Lower lobe of right lung (tissue), 2 donors: ENCODE results near the gene SKOR1. TPM values are rescaled to one million over a fixed set of nuclear protein-coding genes. Genes with fewer than 3 reads are reported as not detected.
A peak's percentile ranks its signal among the peaks of the same experiment; 100 is the strongest.

Experiments used
- ATAC-seq, 2 donors: fragments of 200-7000 bp; cut with Tn5 transposase; one replicate each; pipeline ENCODE4 v1.9.1; 2020 to 2022; ENCODE audit warnings: mild to moderate bottlenecking in 2 of 2, moderate library complexity in 2 of 2
- DNase-seq: peaks from one replicate; pipeline ENCODE4 v3.0.0-alpha.2; 2020
- H3K27ac ChIP-seq: fragments of 200-600 bp; one replicate; pipeline ENCODE4 v1.8.0; 2022
- H3K27me3 ChIP-seq: fragments of 200-600 bp; one replicate; pipeline ENCODE4 v1.8.0; 2022; ENCODE audit warnings: low read depth
- H3K36me3 ChIP-seq: fragments of 200-600 bp; one replicate; pipeline ENCODE4 v1.8.0; 2022; ENCODE audit warnings: mild to moderate bottlenecking
- H3K4me1 ChIP-seq: fragments of 200-600 bp; one replicate; pipeline ENCODE4 v1.8.0; 2022
- H3K4me3 ChIP-seq: fragments of 200-600 bp; one replicate; pipeline ENCODE4 v1.8.0; 2022; ENCODE audit warnings: mild to moderate bottlenecking
- H3K9me3 ChIP-seq: fragments of 200-600 bp; one replicate; pipeline ENCODE4 v1.8.0; 2022
- intact Hi-C: fragments of 100-400 bp; cut with DNase I; formaldehyde crosslinking; loops from one replicate; pipeline ENCODE4 v1.11.0; 2022
- total RNA-seq: library from RNA; stranded (reverse); fragmentation: NEBNext Ultra II Directional; extraction: Animal tissue kit (Norgen Biotek cat#: 25700); gene quantifications from one replicate; pipeline ENCODE4 v1.2.1, GENCODE V29; 2021
- TF ChIP-seq, protein P1 (sequence below): fragments of 200-600 bp; IDR thresholded peaks from one replicate; pipeline ENCODE4 v1.8.0; 2022; ENCODE audit warnings: antibody characterized with exemption, mild to moderate bottlenecking
- donor health status: DM: no; HTN: yes; CAD: no; lungs with severe emphysema.

The SKOR1 gene
- total RNA-seq, 1 donor from 2014 or later = 0.41 TPM

DNA sequence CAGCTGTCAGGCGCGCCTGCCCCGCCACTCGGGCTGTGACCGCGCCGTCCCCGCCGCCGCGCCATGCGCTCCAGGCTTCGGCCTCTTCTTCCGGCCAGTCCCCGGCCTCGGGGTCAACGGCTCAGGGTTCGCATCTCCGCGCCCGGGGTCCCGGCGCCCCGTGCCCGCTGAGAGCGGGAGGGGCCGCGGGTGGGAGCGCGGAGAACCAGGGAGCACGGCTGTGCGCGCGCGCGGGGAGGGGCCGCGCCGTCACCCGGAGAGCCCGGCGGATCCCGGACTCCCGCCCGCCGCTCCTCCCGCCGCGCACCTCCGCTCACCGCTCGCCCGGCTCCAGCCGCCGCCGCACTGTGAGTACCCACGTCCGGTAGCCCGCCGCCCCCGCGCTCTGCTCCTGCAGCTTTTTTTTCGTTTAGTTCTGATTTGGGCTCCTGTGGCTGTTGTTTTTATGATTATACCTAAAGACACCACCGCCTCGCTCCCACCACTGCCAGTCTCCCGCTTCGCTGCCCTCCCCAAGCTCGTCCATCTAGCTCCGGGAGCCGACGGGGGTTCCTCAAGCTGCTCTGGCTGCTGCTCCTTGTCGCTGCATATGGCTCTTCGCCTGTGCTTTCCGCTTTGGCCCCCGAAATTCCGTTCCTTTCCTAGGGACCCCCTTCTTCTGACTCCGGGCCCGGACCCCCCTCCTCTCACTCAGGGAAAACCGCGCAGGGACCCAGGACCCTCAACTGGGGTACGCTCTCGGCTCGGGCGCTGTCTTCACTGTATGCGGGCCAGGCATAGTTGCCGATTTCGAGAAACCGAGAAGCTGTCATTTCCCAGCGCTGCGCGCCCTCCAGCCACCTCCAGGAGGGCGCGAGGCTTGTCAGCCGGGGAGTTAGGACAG, 1.8 kb upstream of the SKOR1 start:
- Histone ChIP-seq H3K27me3 (peaks cover 100% of the 10 kb centered on the region), H3K4me3 (peak overlapping the region; percentile 28), H3K27ac (no peak overlapping the region), H3K4me1 (peaks cover 44% of the 10 kb centered on the region), H3K9me3 (no peaks in the 10 kb centered on the region), H3K36me3 (no peaks in the 10 kb centered on the region)
- TF ChIP-seq, protein P1, sequence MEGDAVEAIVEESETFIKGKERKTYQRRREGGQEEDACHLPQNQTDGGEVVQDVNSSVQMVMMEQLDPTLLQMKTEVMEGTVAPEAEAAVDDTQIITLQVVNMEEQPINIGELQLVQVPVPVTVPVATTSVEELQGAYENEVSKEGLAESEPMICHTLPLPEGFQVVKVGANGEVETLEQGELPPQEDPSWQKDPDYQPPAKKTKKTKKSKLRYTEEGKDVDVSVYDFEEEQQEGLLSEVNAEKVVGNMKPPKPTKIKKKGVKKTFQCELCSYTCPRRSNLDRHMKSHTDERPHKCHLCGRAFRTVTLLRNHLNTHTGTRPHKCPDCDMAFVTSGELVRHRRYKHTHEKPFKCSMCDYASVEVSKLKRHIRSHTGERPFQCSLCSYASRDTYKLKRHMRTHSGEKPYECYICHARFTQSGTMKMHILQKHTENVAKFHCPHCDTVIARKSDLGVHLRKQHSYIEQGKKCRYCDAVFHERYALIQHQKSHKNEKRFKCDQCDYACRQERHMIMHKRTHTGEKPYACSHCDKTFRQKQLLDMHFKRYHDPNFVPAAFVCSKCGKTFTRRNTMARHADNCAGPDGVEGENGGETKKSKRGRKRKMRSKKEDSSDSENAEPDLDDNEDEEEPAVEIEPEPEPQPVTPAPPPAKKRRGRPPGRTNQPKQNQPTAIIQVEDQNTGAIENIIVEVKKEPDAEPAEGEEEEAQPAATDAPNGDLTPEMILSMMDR = no peak
- ATAC-seq = no peak
- intact Hi-C loops = no loop called here
- no peak for DNase-seq

DNA sequence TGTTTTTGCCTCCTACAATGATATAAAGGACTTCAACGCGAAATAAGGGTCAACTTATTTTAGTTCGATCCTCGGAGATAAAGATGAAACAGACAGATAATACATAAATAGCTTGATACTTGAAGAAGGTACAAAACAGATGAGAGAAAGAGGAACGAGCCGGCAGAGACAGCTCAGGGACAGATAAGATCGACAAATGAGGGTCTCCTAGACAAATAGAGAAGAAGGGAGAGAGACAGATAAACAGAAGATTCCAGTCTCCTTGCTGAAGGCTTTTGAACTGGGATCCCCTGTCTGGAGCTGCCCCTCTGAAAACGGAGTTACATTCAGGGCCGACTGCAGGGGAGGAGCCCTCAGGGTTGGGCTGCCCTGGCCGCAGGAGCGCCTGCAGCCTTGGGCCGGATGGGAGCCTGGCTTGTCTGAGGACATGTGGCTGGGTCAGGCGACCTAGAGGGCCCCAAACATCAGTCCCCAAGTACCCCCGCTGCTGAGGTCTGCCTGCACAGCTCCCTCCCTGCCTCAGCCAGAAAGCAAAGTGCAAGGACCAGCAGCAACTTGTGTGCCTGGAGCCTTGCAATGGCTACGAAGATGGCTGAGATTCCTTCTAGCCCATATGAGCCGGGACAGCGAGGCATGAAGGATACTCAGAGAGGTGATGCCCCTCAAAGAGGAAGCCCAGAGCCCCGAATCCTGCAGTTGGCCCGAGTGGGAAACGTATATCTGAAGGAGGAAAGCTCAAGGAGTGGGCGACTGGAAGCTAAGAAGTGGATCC, 926 bp upstream of the SKOR1 start:
- Histone ChIP-seq H3K36me3 (no peaks in the 10 kb centered on the region), H3K9me3 (no peaks in the 10 kb centered on the region), H3K4me1 (peaks cover 52% of the 10 kb centered on the region), H3K4me3 (no peak overlapping the region), H3K27me3 (peaks cover 100% of the 10 kb centered on the region), H3K27ac (no peak overlapping the region)
- DNase-seq = no peak
- no peak for ATAC-seq
- TF ChIP-seq, protein P1 = no peak
- intact Hi-C loops = no loop called here

DNA sequence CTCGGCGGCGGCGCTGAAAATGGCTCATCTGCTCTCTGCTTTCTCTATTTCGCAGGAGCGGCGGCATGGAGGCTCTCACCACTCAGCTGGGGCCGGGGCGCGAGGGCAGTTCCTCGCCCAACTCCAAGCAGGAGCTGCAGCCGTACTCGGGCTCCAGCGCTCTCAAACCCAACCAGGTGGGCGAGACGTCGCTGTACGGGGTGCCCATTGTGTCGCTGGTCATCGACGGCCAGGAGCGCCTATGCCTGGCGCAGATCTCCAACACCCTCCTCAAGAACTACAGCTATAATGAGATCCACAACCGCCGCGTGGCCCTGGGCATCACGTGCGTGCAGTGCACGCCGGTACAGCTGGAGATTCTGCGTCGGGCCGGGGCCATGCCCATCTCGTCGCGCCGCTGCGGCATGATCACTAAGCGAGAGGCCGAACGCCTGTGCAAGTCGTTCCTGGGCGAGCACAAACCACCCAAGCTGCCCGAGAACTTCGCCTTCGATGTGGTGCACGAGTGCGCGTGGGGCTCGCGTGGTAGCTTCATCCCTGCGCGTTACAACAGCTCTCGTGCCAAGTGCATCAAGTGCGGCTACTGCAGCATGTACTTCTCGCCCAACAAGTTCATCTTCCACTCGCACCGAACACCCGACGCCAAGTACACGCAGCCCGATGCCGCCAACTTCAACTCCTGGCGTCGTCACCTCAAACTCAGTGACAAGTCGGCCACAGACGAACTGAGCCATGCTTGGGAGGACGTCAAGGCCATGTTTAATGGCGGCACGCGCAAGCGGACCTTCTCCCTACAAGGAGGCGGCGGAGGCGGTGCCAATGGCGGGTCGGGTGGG, 790 bp downstream of the SKOR1 start:
- peaks cover 100% of the 10 kb centered on the region for H3K27me3 ChIP-seq
- H3K36me3 ChIP-seq = no peaks in the 10 kb centered on the region
- peaks cover 48% of the 10 kb centered on the region for H3K4me1 ChIP-seq
- peak overlapping the region; percentile 21 for H3K4me3 ChIP-seq
- no peak for DNase-seq
- TF ChIP-seq, protein P1 = no peak
- H3K9me3 ChIP-seq = no peaks in the 10 kb centered on the region
- no peak overlapping the region for H3K27ac ChIP-seq
- ATAC-seq = no peak
- intact Hi-C loops = no loop called here

DNA sequence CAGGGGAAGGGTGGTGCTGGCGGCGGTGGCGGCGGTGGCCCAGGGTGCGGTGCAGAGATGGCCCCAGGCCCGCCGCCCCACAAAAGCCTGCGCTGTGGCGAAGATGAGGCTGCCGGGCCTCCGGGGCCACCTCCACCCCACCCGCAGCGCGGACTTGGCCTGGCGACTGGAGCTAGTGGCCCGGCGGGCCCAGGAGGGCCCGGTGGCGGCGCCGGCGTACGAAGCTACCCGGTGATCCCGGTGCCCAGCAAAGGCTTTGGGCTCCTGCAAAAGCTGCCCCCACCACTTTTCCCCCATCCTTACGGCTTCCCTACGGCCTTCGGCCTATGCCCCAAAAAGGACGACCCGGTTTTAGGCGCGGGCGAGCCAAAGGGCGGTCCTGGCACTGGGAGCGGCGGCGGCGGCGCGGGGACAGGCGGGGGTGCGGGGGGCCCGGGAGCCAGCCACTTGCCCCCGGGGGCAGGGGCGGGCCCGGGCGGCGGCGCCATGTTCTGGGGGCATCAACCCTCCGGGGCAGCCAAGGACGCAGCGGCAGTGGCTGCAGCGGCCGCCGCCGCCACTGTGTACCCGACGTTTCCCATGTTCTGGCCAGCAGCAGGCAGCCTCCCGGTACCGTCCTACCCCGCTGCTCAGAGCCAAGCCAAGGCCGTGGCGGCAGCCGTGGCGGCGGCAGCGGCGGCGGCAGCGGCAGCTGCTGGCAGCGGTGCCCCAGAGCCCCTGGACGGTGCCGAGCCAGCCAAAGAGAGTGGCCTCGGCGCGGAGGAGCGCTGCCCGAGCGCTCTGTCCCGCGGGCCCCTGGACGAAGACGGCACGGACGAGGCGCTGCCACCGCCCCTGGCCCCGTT, 1.6 kb downstream of the SKOR1 start:
- DNase-seq (no peak), ATAC-seq (no peak)
- H3K4me3 ChIP-seq = no peak overlapping the region
- H3K27me3 ChIP-seq = peaks cover 100% of the 10 kb centered on the region
- H3K9me3 ChIP-seq = no peaks in the 10 kb centered on the region
- peaks cover 48% of the 10 kb centered on the region for H3K4me1 ChIP-seq
- H3K27ac ChIP-seq = no peak overlapping the region
- TF ChIP-seq, protein P1 = no peak
- no peaks in the 10 kb centered on the region for H3K36me3 ChIP-seq
- intact Hi-C loops = no loop called here
